Subcutaneous abdominal adipose tissue (tissue), 5 donors: ENCODE results near the gene SLC6A12.
"Not testable (repeated sequence)": the region's sequence is repeated elsewhere in the genome, so short reads cannot be mapped to it uniquely, and the experiment has no call there.

Experiments
- H3K27ac ChIP-seq: one replicate; pipeline ENCODE4 v1.7.0; 2013; ENCODE audit warnings: low read depth, mild to moderate bottlenecking, inconsistent platforms, low read length, moderate library complexity
- H3K27me3 ChIP-seq, 5 donors: one replicate each; pipeline ENCODE4 v1.7.0; 2013; ENCODE audit warnings: low read length in 5 of 5, inconsistent platforms in 1 of 5; ENCODE audit not compliant: control insufficient read depth in 5 of 5, insufficient read depth in 4 of 5
- H3K36me3 ChIP-seq, 5 donors: one replicate each; pipeline ENCODE4 v1.7.0; 2013; ENCODE audit warnings: low read length in 5 of 5; ENCODE audit not compliant: control insufficient read depth in 5 of 5, insufficient read depth in 5 of 5
- H3K4me1 ChIP-seq, 5 donors: one replicate each; pipeline ENCODE4 v1.7.0; 2013; ENCODE audit warnings: low read length in 5 of 5, mild to moderate bottlenecking in 3 of 5, moderate library complexity in 1 of 5; ENCODE audit not compliant: control insufficient read depth in 5 of 5, insufficient read depth in 5 of 5
- H3K4me3 ChIP-seq, 5 donors: one replicate each; pipeline ENCODE4 v1.7.0; 2013; ENCODE audit warnings: low read length in 5 of 5, low read depth in 1 of 5
- H3K9ac ChIP-seq, 5 donors: one replicate each; pipeline ENCODE4 v1.7.0; 2013; ENCODE audit warnings: low read length in 5 of 5, mild to moderate bottlenecking in 4 of 5, moderate library complexity in 3 of 5
- H3K9me3 ChIP-seq, 5 donors: one replicate each; pipeline ENCODE4 v1.7.0; 2013; ENCODE audit warnings: low read length in 5 of 5; ENCODE audit not compliant: control insufficient read depth in 5 of 5
- donor health status: healthy.
- donor health status: healthy.
- donor health status: healthy.
- donor health status: healthy.
- donor health status: healthy.

Gene SLC6A12

DNA sequence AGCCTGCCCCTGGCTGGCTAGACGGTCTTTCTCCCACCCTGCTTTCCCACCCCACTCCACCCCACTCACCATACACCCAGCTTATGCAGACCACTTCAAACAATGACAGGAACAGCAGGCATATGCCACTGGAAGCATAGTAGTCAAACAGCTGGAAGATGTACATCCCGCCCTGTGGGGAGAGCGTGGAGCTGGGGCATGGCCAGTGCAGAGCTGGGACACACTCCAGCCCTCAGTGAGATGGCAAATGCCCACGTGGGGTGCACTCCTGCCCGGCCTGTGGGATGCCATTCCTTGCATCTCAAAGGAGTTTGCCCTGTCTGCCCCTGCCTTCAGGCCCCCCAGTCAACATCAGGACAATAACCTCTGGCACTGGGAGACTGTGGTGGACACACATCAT lies 18.8 kb downstream of the SLC6A12 start:
- no peaks in the 10 kb centered on the region for H3K36me3 ChIP-seq
- no peak overlapping the region for H3K4me3 ChIP-seq
- H3K4me1 ChIP-seq, result peaks cover 0 to 3% (median 0%) of the 10 kb centered on the region in 5 donors
- H3K9ac ChIP-seq, result no peak overlapping the region
- no peak overlapping the region for H3K27ac ChIP-seq
- H3K9me3 ChIP-seq, result no peaks in the 10 kb centered on the region
- peaks cover 8 to 16% (median 12%) of the 10 kb centered on the region in 5 donors for H3K27me3 ChIP-seq

DNA sequence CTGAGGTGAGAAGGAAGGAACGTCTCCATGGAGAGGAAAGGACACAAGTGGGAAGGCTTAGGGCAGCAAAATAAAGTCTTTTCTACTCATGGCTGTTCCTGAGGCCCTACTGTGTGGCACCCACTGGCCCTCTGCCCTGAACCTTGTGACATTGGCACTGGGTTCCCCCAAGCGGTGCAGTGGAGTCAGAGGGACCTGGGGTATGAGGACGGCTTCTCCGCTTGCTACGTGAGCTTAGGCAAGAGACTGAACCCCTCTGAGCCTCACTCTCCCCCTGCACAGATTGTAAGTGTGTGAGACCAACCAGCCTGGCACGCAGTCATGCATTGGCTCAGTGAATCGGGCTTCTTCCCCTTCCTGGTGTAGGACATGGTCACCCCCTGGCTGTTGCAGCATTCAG lies 19.7 kb downstream of the SLC6A12 start:
- no peak overlapping the region for H3K9ac ChIP-seq
- peaks cover 2 to 5% (median 3%) of the 10 kb centered on the region in 5 donors for H3K4me1 ChIP-seq
- peaks cover 9 to 16% (median 12%) of the 10 kb centered on the region in 5 donors for H3K27me3 ChIP-seq
- H3K4me3 ChIP-seq, result no peak overlapping the region
- no peak overlapping the region for H3K27ac ChIP-seq
- no peaks in the 10 kb centered on the region for H3K36me3 ChIP-seq
- H3K9me3 ChIP-seq, result no peaks in the 10 kb centered on the region

DNA sequence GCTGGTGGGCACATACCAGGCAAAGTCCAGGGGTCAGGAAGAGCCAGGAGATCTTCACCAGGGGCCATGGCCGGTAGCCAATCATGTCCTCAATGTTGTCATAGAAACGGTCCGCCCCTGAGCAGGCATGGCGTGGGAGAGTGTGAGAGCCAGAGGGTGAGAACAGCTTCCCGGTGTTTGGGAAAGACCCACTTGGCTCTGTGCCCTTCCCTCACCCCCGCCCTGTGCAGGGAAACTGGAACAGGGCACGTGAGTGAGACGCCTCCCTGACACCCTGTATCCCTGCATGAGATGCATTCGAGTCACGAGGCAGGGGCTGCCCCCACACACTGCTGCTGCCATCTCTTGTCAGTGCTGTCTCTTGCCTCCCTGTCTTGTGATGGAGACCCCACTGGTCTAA lies 20.7 kb downstream of the SLC6A12 start:
- Histone ChIP-seq H3K9me3 (no peaks in the 10 kb centered on the region), H3K4me1 (peaks cover 3 to 14% (median 12%) of the 10 kb centered on the region in 5 donors), H3K4me3 (no peak overlapping the region), H3K27me3 (peaks cover 9 to 16% (median 12%) of the 10 kb centered on the region in 5 donors), H3K9ac (no peak overlapping the region), H3K36me3 (no peaks in the 10 kb centered on the region), H3K27ac (no peak overlapping the region)

DNA sequence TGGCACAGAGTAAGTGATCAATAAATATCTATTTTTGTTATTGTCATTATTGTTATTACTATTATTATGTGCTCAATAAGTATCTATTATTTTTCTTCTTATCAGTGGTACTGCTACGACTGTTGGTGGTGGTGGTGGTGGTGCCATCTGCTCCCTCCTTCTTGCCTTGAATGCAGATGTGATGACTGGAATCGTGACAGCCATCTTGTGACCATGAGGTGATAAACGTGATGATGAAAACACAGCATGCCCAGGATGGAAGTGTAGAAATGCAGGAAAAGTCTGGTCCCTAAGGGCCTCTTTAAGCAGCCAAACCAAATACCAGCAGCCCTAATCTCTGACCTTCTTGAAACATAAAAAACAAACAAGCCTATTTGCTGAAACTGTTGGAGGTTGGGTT lies 22.4 kb downstream of the SLC6A12 start:
- Histone ChIP-seq H3K27ac (no peak overlapping the region), H3K9me3 (no peaks in the 10 kb centered on the region), H3K9ac (no peak overlapping the region), H3K27me3 (peaks cover 8 to 16% (median 12%) of the 10 kb centered on the region in 5 donors), H3K4me3 (no peak overlapping the region), H3K36me3 (no peaks in the 10 kb centered on the region), H3K4me1 (peaks cover 3 to 14% (median 12%) of the 10 kb centered on the region in 5 donors)

DNA sequence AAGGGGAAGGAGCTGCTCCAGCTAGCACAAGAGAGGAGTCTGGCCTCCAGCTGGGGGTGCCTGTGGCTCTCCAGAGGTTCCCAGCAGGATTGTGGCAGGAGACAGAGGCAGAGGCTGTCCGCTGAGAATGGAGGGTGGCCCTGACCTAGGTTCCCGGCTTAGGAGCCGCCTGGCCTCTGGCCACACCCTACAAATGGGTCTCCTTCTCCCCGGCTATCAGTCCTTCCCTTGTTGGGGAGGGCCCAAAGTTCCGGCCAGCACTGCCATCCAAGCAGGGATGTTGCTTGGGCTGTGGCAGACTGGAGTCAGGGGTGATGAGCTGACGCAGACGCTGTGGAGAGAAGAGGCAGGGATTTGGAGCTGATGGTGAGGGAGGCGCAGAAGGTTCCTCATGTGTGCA lies 23.1 kb downstream of the SLC6A12 start:
- no peak overlapping the region for H3K27ac ChIP-seq
- H3K4me3 ChIP-seq, result no peak overlapping the region
- H3K27me3 ChIP-seq, result peaks cover 5 to 15% (median 12%) of the 10 kb centered on the region in 5 donors
- H3K9ac ChIP-seq, result no peak overlapping the region
- peaks cover 3 to 14% (median 12%) of the 10 kb centered on the region in 5 donors for H3K4me1 ChIP-seq
- no peaks in the 10 kb centered on the region for H3K9me3 ChIP-seq
- no peaks in the 10 kb centered on the region for H3K36me3 ChIP-seq

DNA sequence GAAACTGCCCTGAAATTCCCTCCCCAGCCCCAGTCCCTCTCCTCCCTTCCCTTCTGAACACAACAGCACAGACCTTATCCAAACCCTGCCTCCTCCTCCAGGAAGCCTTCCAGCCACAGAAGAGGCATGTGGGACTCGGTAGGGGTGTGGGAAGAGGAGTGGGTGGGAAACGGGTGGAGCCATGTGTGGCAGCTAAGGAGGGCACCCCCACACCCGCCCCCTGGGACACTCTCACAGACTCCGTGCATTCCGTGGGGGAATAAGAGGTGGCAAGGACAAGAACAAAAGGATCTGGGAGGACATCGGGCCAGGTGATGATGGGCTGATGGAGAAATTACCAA lies 24.4 kb downstream of the SLC6A12 start:
- Histone ChIP-seq H3K4me3 (peak overlapping the region in 3 of 5 donors; percentile 63 to 73 (median 72)), H3K9me3 (no peaks in the 10 kb centered on the region), H3K4me1 (peaks cover 3 to 21% (median 13%) of the 10 kb centered on the region in 5 donors), H3K9ac (peak overlapping the region in 1 of 5 donors; percentile 25), H3K36me3 (no peaks in the 10 kb centered on the region), H3K27ac (no peak overlapping the region), H3K27me3 (peaks cover 0 to 12% (median 9%) of the 10 kb centered on the region in 5 donors)

DNA sequence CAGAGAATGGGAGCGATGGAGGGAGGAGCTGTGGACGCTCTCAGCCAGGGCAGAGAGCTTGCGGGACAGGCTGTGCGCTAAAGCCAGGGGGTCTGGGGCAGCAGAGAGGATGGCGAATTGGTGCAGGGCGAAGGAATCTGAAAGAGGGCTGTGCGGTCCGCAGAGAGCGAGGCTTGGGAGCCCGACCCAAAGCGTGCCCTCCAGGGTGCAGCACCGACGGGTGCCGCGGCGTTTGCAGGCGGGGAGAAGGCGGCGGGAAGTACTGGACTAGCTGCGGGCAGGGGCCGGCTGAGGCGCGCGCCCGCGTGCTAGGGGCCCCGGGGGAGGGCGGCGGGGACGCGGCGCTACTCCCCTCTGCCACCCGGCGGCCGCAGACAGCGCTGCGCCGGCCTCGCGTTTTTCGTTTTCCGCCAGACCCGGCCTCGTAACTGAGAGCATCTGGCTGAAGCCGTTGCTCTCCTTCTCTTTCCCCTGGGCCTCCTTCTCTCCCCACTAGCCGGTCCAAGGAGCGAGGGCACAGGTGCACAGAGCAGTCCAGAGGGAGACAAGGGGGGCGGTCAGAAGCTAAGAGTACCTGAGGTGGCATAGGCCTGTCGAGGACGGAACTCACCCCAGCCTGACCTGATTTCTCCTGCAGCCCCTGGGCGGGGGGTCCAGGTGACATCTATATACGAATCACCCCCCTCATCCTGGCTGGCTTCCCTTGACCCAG lies 24.9 kb downstream of the SLC6A12 start:
- Histone ChIP-seq H3K27ac (no peak overlapping the region), H3K9me3 (no peaks in the 10 kb centered on the region), H3K4me1 (peaks cover 3 to 21% (median 13%) of the 10 kb centered on the region in 5 donors), H3K9ac (peak overlapping the region in 2 of 5 donors; percentile 25 to 56), H3K36me3 (no peaks in the 10 kb centered on the region), H3K4me3 (peak overlapping the region; percentile 63 to 83 (median 72)), H3K27me3 (peaks cover 0 to 12% (median 9%) of the 10 kb centered on the region in 5 donors)

DNA sequence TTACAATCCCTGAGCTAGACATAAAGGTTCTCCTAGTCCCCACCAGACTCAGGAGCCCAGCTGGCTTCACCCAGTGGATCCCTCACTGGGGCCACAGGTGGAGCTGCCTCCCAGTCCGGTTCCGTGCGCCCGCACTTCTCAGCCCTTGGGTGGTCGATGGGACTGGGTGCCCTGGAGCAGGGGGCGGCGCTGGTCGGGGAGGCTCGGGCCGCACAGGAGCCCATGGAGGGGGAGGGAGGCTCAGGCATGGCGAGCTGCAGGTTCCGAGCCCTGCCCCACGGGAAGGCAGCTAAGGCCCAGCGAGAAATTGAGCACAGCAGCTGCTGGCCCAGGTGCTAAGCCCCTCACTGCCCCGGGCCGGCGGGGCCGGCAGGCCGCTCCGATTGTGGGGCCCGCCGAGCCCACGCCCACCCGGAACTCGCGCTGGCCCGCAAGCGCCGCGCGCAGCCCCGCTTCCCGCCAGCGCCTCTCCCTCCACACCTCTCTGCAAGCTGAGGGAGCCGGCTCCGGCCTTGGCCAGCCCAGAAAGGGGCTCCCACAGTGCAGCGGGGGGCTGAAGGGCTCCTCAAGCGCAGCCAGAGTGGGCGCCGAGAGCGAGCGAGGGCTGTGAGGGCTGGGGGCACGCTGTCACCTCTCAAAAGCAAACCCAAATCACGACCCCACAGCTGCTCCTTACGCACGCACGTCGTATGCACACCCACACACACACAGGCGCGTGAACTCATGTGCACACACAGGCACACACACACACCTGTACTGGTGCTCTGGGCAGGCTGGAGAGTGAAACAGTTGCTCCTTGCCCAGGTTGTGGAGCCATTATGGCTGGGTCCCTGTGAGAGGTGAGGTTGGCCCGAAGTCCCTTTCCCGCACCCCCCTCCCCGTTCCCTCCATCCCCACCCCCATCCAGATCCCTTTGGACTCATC lies 25.7 kb downstream of the SLC6A12 start:
- H3K27me3 ChIP-seq, result peaks cover 0 to 10% (median 7%) of the 10 kb centered on the region in 5 donors
- peak overlapping the region; percentile 63 to 83 (median 72) for H3K4me3 ChIP-seq
- H3K9me3 ChIP-seq, H3K27ac ChIP-seq, H3K36me3 ChIP-seq: not testable (repeated sequence)
- peaks cover 3 to 21% (median 13%) of the 10 kb centered on the region in 5 donors for H3K4me1 ChIP-seq
- H3K9ac ChIP-seq, result peak overlapping the region in 1 of 5 donors; percentile 56

DNA sequence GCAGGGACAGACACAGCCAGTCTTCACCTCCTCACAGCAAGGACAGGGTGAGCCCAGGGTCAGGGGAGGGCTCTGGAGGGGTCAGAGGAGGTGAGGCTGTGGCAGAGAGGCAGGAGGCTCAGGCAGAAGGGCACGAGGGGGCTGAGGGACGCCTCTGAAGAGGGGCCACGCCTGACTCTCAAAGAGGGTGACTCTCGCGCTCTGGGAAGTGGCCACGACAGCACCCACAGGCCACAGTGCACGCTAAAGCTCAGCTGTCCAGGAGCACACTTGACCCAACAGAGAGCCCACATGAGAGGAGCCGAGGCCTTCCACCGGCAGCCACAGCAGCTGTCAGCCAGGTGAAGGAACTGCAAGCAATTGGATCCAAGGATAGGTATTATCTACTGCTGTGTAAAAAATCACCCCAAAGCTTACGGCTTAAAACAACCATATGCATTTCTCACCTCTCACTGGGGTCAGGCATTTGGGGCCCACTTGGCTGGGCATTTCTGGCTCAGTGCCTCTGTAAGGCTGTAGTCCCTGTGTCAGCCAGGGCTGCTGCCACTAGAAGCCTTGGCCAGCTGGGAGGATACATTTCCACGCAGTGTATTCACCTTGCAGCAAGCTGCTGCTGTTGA lies 27.8 kb downstream of the SLC6A12 start:
- H3K9me3 ChIP-seq, result peaks cover 0 to 2% (median 0%) of the 10 kb centered on the region in 5 donors
- no peak overlapping the region for H3K27ac ChIP-seq

More for the DNA sequence above, 27.8 kb downstream of the SLC6A12 start:
- Histone ChIP-seq H3K9ac (no peak overlapping the region), H3K4me3 (no peak overlapping the region), H3K36me3 (peaks cover 0 to 2% (median 0%) of the 10 kb centered on the region in 5 donors), H3K4me1 (peaks cover 7 to 31% (median 13%) of the 10 kb centered on the region in 5 donors), H3K27me3 (peaks cover 0 to 14% (median 7%) of the 10 kb centered on the region in 5 donors)
